Stimulated activated CD8-positive, alpha-beta memory T cell treated with anti-CD3 and anti-CD28 coated beads, Interleukin-2, amount 100 ng/mL, for 1 hour (primary cell): Measurements from ENCODE around the gene RGS21.

Source experiments
- DNase-seq, 2 donors: peaks; one replicate each; pipeline ENCODE4 v3.0.0-alpha.2; 2020; ENCODE audit warnings: low read depth in 2 of 2

The RGS21 gene

GRCh38 chr1:192378878-192379277 lies 62.1 kb downstream of the RGS21 start:
- no peak for DNase-seq

GRCh38 chr1:192379554-192379953 lies 62.8 kb downstream of the RGS21 start:
- DNase-seq: no peak

- no peak for DNase-seq
Measured at GRCh38 chr1:192382758-192383157, 66.0 kb downstream of the RGS21 start.

GRCh38 chr1:192386051-192386650 lies 69.4 kb downstream of the RGS21 start:
- DNase-seq: no peak

- DNase-seq: no peak
Measured at GRCh38 chr1:192395211-192395610, 78.4 kb downstream of the RGS21 start.

GRCh38 chr1:192395895-192396294 lies 79.1 kb downstream of the RGS21 start:
- DNase-seq: no peak

GRCh38 chr1:192399161-192399560 lies 82.4 kb downstream of the RGS21 start:
- DNase-seq: no peak

- DNase-seq: no peak
Measured at GRCh38 chr1:192401825-192402224, 85.0 kb downstream of the RGS21 start.

GRCh38 chr1:192402571-192402970 lies 85.8 kb downstream of the RGS21 start:
- no peak for DNase-seq

GRCh38 chr1:192407206-192407605 lies 90.4 kb downstream of the RGS21 start:
- no peak for DNase-seq
